ENCODE data around the gene FBXO39. TPM values are rescaled to one million over a fixed set of nuclear protein-coding genes. Genes with fewer than 3 reads are reported as not detected.
"Not testable (repeated sequence)": the region's sequence is repeated elsewhere in the genome, so short reads cannot be mapped to it uniquely, and the experiment has no call there.

The FBXO39 gene
- under 1 TPM in 2 of 4 donors, not detected in 2; 0.20 to 0.21 TPM for total RNA-seq

DNA sequence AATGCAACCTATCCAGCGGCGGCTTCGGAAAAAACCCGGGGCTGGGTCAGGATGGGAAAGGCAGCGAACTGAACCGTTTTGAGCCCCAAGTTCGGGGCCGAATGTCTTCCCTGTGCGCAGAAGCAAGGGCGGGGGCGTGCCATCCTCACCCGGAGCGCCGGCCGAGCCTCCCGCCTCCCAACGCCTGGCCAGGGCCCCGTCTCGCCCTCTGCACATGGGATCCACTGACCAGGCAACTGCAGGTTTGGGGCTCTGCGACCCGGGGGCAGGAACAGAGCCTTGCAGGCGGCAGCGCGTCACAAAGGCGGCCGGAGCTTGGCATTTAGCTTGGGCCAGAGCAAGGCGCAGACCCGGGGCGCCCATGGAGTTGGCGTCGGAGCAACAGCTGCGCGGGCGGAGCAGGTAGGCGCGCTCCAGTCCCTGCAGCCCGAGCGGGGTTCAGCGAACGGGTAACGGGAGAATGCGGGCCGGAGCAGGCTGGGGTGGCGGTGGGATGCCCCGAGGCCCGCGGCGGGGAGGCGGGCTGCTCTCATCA, at the start of gene FBXO39:
FBXO39 (plus strand) TSS at position 345 of the 535 bp plus-strand sequence. CDS start 3,654 bp downstream, outside the sequence.
- no peaks in the 10 kb centered on the region for H3K27me3 ChIP-seq
- DNase-seq (ENCODE audit: low spot score in 2 of 2) = no peak
- peaks cover 0 to 77% (median 8%) of the 10 kb centered on the region in 4 donors for H3K9me3 ChIP-seq

GRCh38 chr17:6729531-6729930, 46.5 kb upstream of the FBXO39 start:
- Histone ChIP-seq H3K27ac (no peak overlapping the region), H3K4me3 (no peak overlapping the region), H3K9me3 (no peaks in the 10 kb centered on the region), H3K4me1 (no peaks in the 10 kb centered on the region), H3K27me3 (no peaks in the 10 kb centered on the region), H3K36me3 (no peaks in the 10 kb centered on the region)
- TF ChIP-seq POLR2A (IDR thresholded peaks at IDR 0.05) = no peak
- TF ChIP-seq EP300 (IDR thresholded peaks at IDR 0.05) = no peak
- no peak for TF ChIP-seq CTCF (IDR thresholded peaks at IDR 0.05)
- WGBS, 2 donors = 66 to 76% methylated on average over 4 of the region's 4 CpGs
- no peak for DNase-seq (ENCODE audit: low spot score in 2 of 2)

More for the DNA sequence above, at the start of gene FBXO39:
- no peak within 1 kb of the TSS for H3K27ac ChIP-seq
- 2% methylated on average over 22 to 35 of the region's 49 CpGs for WGBS, 2 donors
- H3K36me3 ChIP-seq = peaks cover 5 to 40% (median 23%) of the 10 kb centered on the region in 3 donors
- no peak within 1 kb of the TSS for H3K4me3 ChIP-seq
- TF ChIP-seq CTCF (IDR thresholded peaks at IDR 0.05) (no peak), POLR2A (IDR thresholded peaks at IDR 0.05) (no peak), EP300 (IDR thresholded peaks at IDR 0.05) (no peak)
- H3K4me1 ChIP-seq = peaks cover 0 to 8% (median 0%) of the 10 kb centered on the region in 4 donors

- H3K27me3 ChIP-seq; H3K27ac ChIP-seq; H3K4me1 ChIP-seq; DNase-seq (ENCODE audit: low spot score in 2 of 2); H3K4me3 ChIP-seq; H3K36me3 ChIP-seq; H3K9me3 ChIP-seq: not testable (repeated sequence)
- 92 to 95% methylated on average over 6 of the region's 6 CpGs for WGBS, 2 donors
These were observed 29.4 kb upstream of the FBXO39 start for GRCh38 chr17:6746665-6747064.

GRCh38 chr17:6748617-6749016, 27.4 kb upstream of the FBXO39 start:
- Histone ChIP-seq H3K4me1 (peaks cover 0 to 20% (median 15%) of the 10 kb centered on the region in 4 donors), H3K9me3 (no peaks in the 10 kb centered on the region), H3K36me3 (no peaks in the 10 kb centered on the region), H3K27ac (no peak overlapping the region), H3K4me3 (no peak overlapping the region), H3K27me3 (no peaks in the 10 kb centered on the region)
- TF ChIP-seq CTCF (IDR thresholded peaks at IDR 0.05) = no peak
- TF ChIP-seq POLR2A (IDR thresholded peaks at IDR 0.05) = no peak
- TF ChIP-seq EP300 (IDR thresholded peaks at IDR 0.05) = no peak
- DNase-seq (ENCODE audit: low spot score in 2 of 2) = no peak

GRCh38 chr17:6749519-6749918, 26.5 kb upstream of the FBXO39 start:
- Histone ChIP-seq H3K9me3 (no peaks in the 10 kb centered on the region), H3K36me3 (no peaks in the 10 kb centered on the region), H3K4me1 (peaks cover 0 to 25% (median 17%) of the 10 kb centered on the region in 4 donors), H3K4me3 (no peak overlapping the region), H3K27ac (no peak overlapping the region), H3K27me3 (no peaks in the 10 kb centered on the region)
- WGBS, 2 donors = 81 to 90% methylated on average over 6 of the region's 6 CpGs
- no peak for DNase-seq (ENCODE audit: low spot score in 2 of 2)
- TF ChIP-seq EP300 (IDR thresholded peaks at IDR 0.05) (no peak), CTCF (IDR thresholded peaks at IDR 0.05) (no peak), POLR2A (IDR thresholded peaks at IDR 0.05) (no peak)

Measured in tibial nerve (tissue), 4 donors.